Measurements from ENCODE around the gene ALK. TPM values are rescaled to one million over a fixed set of nuclear protein-coding genes. Genes with fewer than 3 reads are reported as not detected.

The ALK gene
- total RNA-seq, 1 experiment from 2014 or later: not detected

- DNase-seq (ENCODE audit: low spot score): no peak
Measured at GRCh38 chr2:29578084-29578598, 343.2 kb downstream of the ALK start.

- DNase-seq (ENCODE audit: low spot score): no peak
Measured at GRCh38 chr2:29576231-29576630, 345.2 kb downstream of the ALK start.

- DNase-seq (ENCODE audit: low spot score): no peak
Measured at GRCh38 chr2:29575370-29575890, 346.0 kb downstream of the ALK start.

GRCh38 chr2:29573612-29574011, 347.8 kb downstream of the ALK start:
- DNase-seq (ENCODE audit: low spot score): no peak

GRCh38 chr2:29573147-29573546, 348.2 kb downstream of the ALK start:
- DNase-seq (ENCODE audit: low spot score): no peak

- no peak for DNase-seq (ENCODE audit: low spot score)
Measured at GRCh38 chr2:29570539-29570938, 350.8 kb downstream of the ALK start.

- no peak for DNase-seq (ENCODE audit: low spot score)
Measured at GRCh38 chr2:29567906-29568520, 353.4 kb downstream of the ALK start.

GRCh38 chr2:29563697-29564096, 357.7 kb downstream of the ALK start:
- no peak for DNase-seq (ENCODE audit: low spot score)

- no peak for DNase-seq (ENCODE audit: low spot score)
Measured at GRCh38 chr2:29562896-29563295, 358.5 kb downstream of the ALK start.

- DNase-seq (ENCODE audit: low spot score): no peak
Measured at GRCh38 chr2:29562319-29562718, 359.1 kb downstream of the ALK start.

GRCh38 chr2:29561628-29562027, 359.8 kb downstream of the ALK start:
- no peak for DNase-seq (ENCODE audit: low spot score)

GRCh38 chr2:29561181-29561580, 360.2 kb downstream of the ALK start:
- DNase-seq (ENCODE audit: low spot score): no peak

GRCh38 chr2:29560566-29560965, 360.8 kb downstream of the ALK start:
- DNase-seq (ENCODE audit: low spot score): no peak

GRCh38 chr2:29560030-29560429, 361.4 kb downstream of the ALK start:
- no peak for DNase-seq (ENCODE audit: low spot score)

GRCh38 chr2:29559578-29559977, 361.8 kb downstream of the ALK start:
- no peak for DNase-seq (ENCODE audit: low spot score)

- DNase-seq (ENCODE audit: low spot score): no peak
Measured at GRCh38 chr2:29558097-29558496, 363.3 kb downstream of the ALK start.

GRCh38 chr2:29557268-29557667, 364.1 kb downstream of the ALK start:
- DNase-seq (ENCODE audit: low spot score): no peak

GRCh38 chr2:29549069-29549380, 372.4 kb downstream of the ALK start:
- DNase-seq (ENCODE audit: low spot score): no peak

GRCh38 chr2:29544917-29545316, 376.5 kb downstream of the ALK start:
- no peak for DNase-seq (ENCODE audit: low spot score)

- DNase-seq (ENCODE audit: low spot score): no peak
Measured at GRCh38 chr2:29544031-29544430, 377.4 kb downstream of the ALK start.

GRCh38 chr2:29535188-29535587, 386.2 kb downstream of the ALK start:
- DNase-seq (ENCODE audit: low spot score): no peak

GRCh38 chr2:29532436-29532835, 388.9 kb downstream of the ALK start:
- DNase-seq (ENCODE audit: low spot score): no peak

- DNase-seq (ENCODE audit: low spot score): no peak
Measured at GRCh38 chr2:29531626-29532025, 389.8 kb downstream of the ALK start.

- DNase-seq (ENCODE audit: low spot score): no peak
Measured at GRCh38 chr2:29530281-29530680, 391.1 kb downstream of the ALK start.
